Naive thymus-derived CD8-positive, alpha-beta T cell (primary cell): ENCODE measurements around the gene KANTR. TPM values are rescaled to one million over a fixed set of nuclear protein-coding genes. Genes with fewer than 3 reads are reported as not detected.

Experiments used
- ATAC-seq, 2 donors: fragments of 150-1000 bp; cut with Tn5 transposase in 1 of 2; sonication (Bioruptor Pico), chemical (Tn5 transposase) in 1 of 2; 1 replicate in 1 of 2; 2 replicates in 1 of 2; pipeline ENCODE4 v1.10.0; 2021; ENCODE audit warnings: mild to moderate bottlenecking in 2 of 2, moderate library complexity in 2 of 2
- POLR2A ChIA-PET: fragments of 350-600 bp; sonication (Branson Sonifier 250); formaldehyde crosslinking; loops from one replicate; lab custom pipeline; 2021; ENCODE audit warnings: antibody characterized with exemption; lab: Charles Lee
- DNase-seq, 10 donors: peaks; one replicate each; pipeline versions ENCODE4 v3.0.0 to v3.0.0-alpha.2; 2020 to 2022
- H3K27ac Mint-ChIP-seq, 10 donors: one replicate each; pipeline ENCODE4 v1.8.0; 2020 to 2022; ENCODE audit warnings: mild to moderate bottlenecking in 10 of 10, mixed read lengths in 10 of 10, moderate library complexity in 4 of 10, inconsistent platforms in 1 of 10
- H3K27me3 Mint-ChIP-seq, 5 donors: one replicate each; pipeline ENCODE4 v1.8.0; 2021 to 2022; ENCODE audit warnings: mixed read lengths in 5 of 5
- H3K36me3 Mint-ChIP-seq, 3 donors: one replicate each; pipeline ENCODE4 v1.8.0; 2020 to 2022; ENCODE audit warnings: mixed read lengths in 3 of 3, mild to moderate bottlenecking in 2 of 3, inconsistent platforms in 1 of 3
- H3K4me1 Mint-ChIP-seq, 4 donors: one replicate each; pipeline ENCODE4 v1.8.0; 2021 to 2022; ENCODE audit warnings: mixed read lengths in 4 of 4
- H3K4me3 Mint-ChIP-seq, 10 donors: one replicate each; pipeline ENCODE4 v1.8.0; 2020 to 2022; ENCODE audit warnings: mild to moderate bottlenecking in 10 of 10, mixed read lengths in 10 of 10, moderate library complexity in 6 of 10, inconsistent platforms in 1 of 10
- H3K9me3 Mint-ChIP-seq, 9 donors: one replicate each; pipeline ENCODE4 v1.8.0; 2020 to 2022; ENCODE audit warnings: mixed read lengths in 9 of 9, mild to moderate bottlenecking in 3 of 9, inconsistent platforms in 1 of 9, moderate library complexity in 1 of 9
- polyA plus RNA-seq, 3 donors: library from polyadenylated mRNA; unstranded; fragments of 300-500 nt; fragmentation: Illumina TruSeq; gene quantifications; one replicate each; pipeline ENCODE4 v1.2.3, GENCODE V29; 2021
- total RNA-seq, 8 experiments: library from RNA in 2 of 8; stranded (reverse) in 2 of 8; gene quantifications; one replicate each; pipeline ENCODE4 v1.2.3 and lab custom pipeline; 2021 to 2026

Gene KANTR
- total and polyA plus RNA-seq, 5 experiments from 2014 or later: 1.4 to 20.7 (median 4.9) TPM

DNA sequence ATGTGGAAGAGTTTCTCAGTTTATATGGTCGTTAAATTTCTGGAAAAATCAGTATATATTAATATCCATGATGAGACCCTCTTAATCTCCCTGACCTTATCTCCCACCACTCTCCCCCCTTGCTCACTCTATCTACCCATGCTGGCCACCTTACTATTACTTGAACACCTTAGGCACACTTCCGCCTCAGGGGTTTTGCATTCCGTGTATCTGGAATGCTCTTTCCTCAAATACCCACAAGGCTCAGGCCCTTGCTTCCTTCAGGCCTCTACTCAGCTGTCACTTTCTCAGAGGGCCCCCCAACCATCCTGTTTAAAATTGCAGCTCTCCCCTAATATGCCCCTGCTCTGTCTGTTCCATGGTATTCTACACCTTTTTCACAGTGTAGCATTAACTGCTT is 1.9 kb downstream of the KANTR start:
- ATAC-seq: no peak
- no peaks in the 10 kb centered on the region for H3K27me3 Mint-ChIP-seq
- peaks cover 10 to 19% (median 18%) of the 10 kb centered on the region in 4 donors for H3K4me1 Mint-ChIP-seq
- H3K27ac Mint-ChIP-seq: peak overlapping the region in 2 of 10 donors; percentile 31 to 40
- no peak for DNase-seq
- H3K4me3 Mint-ChIP-seq: peak overlapping the region in 5 of 10 donors; percentile 11 to 53 (median 23)
- no peaks in the 10 kb centered on the region for H3K9me3 Mint-ChIP-seq
- H3K36me3 Mint-ChIP-seq: peaks cover 0 to 11% (median 0%) of the 10 kb centered on the region in 3 donors
- POLR2A ChIA-PET: interaction anchor here (1.0 kb wide), 1 partner anchor 14 kb away, joined by 4 read pairs; the partner anchor contains the start of gene TSPYL2

DNA sequence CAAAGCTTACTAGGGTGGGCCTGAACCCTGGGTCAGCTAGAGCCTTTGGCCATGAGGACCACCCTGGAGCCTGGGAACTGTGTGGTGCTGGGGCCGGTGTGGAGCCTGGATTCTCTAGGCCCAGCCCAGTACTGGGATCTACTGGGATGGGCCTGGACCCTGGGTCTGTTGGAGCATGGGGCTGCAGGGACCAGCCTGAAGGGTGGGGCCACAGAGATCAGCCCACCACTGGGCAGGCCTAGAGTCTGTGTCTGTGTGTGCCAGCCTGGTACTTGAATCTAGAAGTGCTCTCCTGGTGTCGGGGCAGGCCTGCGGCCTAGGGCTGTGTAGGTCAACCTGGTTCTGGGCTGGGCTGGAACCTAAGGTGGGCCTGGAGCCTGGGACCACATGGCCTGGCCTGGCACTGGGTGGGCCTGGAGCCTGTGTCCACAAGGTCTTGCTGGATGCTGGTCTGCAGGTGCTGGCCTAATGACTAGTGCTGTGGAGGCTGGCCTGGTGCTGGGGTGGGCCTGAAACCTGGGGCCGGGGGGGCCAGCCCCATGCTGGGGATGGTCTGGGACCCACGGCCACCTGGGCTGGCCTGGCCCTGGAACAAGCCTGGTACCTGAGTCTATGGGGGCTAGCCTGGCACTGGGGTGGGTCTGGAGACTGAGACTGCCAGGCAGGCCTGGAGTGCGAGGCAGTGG is 21.1 kb downstream of the KANTR start:
- no peaks in the 10 kb centered on the region for H3K27me3 Mint-ChIP-seq
- peaks cover 0 to 36% (median 5%) of the 10 kb centered on the region in 3 donors for H3K36me3 Mint-ChIP-seq
- POLR2A ChIA-PET: no interaction called here
- ATAC-seq: no peak
- H3K4me3 Mint-ChIP-seq: no peak overlapping the region
- no peak overlapping the region for H3K27ac Mint-ChIP-seq
- DNase-seq: no peak
- H3K4me1 Mint-ChIP-seq: peaks cover 3 to 7% (median 6%) of the 10 kb centered on the region in 4 donors
- no peaks in the 10 kb centered on the region for H3K9me3 Mint-ChIP-seq

DNA sequence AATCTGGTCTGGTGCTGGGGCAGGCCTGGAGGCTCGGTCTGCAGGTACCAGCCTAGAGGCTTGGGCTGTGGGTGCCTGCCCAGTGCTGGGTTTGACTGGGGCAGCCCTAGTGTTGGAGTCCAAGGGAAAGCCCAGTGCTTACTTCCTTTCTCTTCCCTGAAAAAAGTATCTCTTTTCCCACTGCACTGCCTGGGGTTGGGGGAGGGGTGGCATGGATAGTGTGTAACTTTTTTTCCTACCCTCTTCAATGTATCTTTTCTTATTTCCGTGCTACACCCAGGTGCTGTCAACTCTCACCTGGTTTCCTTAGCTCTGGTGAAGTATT is 21.6 kb downstream of the KANTR start:
- H3K27me3 Mint-ChIP-seq: no peaks in the 10 kb centered on the region
- H3K27ac Mint-ChIP-seq: no peak overlapping the region
- H3K9me3 Mint-ChIP-seq: no peaks in the 10 kb centered on the region
- DNase-seq (no peak), ATAC-seq (no peak)
- H3K4me3 Mint-ChIP-seq: no peak overlapping the region
- POLR2A ChIA-PET: no interaction called here
- peaks cover 3 to 7% (median 6%) of the 10 kb centered on the region in 4 donors for H3K4me1 Mint-ChIP-seq
- peaks cover 0 to 31% (median 3%) of the 10 kb centered on the region in 3 donors for H3K36me3 Mint-ChIP-seq

DNA sequence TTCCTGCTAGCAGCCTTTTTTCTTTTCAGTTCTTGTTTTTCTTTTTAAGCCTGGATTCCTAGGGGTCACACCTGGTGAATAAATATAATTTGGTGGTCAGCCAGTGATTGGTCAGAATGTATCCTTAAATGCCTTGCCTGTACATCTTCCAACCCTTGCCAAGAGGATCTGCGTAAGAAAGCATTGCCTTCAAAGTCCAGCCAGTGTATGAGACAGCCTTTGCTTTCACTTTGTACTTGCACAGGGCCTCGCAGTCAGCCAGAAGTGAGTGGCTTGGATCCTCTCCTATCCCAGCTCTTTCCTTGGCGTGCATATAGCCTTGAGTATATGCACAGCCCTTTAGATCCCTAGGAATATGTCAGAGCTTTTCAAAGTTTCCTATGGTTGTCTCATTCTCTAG is 22.2 kb downstream of the KANTR start:
- Mint-ChIP-seq H3K4me1 (peaks cover 3 to 7% (median 6%) of the 10 kb centered on the region in 4 donors), H3K27ac (peak overlapping the region in 2 of 10 donors; percentile 20 to 39), H3K9me3 (no peaks in the 10 kb centered on the region), H3K27me3 (no peaks in the 10 kb centered on the region), H3K4me3 (no peak overlapping the region), H3K36me3 (peaks cover 0 to 30% (median 3%) of the 10 kb centered on the region in 3 donors)
- ATAC-seq (no peak), DNase-seq (no peak)
- POLR2A ChIA-PET: no interaction called here

DNA sequence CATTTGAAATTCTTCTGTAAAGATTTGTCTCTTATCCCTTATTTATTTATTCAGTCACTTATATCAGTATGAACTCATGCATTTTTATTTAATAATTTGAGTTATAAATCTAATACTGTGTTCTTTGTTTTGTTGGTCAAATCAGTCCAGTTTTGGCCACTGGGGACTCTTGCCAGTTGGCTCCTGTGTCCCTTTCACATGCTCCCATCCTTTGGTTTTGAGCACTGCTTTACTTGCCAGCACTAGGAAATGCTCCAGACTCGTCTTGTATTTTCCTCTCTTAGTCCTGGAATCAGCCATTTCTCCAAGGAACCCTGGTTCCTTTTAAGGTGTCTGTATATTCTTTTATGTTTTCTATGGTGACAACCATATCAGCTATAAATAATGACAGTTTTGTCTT is 28.1 kb downstream of the KANTR start:
- Mint-ChIP-seq H3K9me3 (peaks cover 0 to 3% (median 0%) of the 10 kb centered on the region in 9 donors), H3K27ac (no peak overlapping the region), H3K27me3 (no peaks in the 10 kb centered on the region), H3K4me1 (peaks cover 7 to 28% (median 19%) of the 10 kb centered on the region in 4 donors), H3K4me3 (no peak overlapping the region), H3K36me3 (peaks cover 5 to 24% (median 10%) of the 10 kb centered on the region in 3 donors)
- DNase-seq (no peak), ATAC-seq (no peak)
- POLR2A ChIA-PET: no interaction called here

DNA sequence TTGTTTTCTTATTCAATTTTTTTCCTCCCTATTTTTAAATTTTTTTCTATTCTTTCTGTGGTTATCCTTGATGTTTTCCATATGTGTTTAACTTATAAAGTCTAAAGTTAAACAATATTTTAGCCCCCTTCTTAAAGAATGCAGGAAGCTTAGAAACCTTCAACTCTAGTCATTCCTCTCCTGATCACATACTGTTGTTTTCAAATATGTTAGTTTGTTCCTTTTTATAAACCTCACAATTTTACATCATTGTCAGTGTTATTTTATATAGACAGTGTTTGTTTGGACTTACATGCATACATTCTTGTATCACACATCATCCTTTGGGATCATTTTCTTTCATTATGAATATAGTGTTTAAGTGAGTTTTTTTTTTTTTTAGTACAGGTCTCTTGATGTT is 31.6 kb downstream of the KANTR start:
- POLR2A ChIA-PET: no interaction called here
- Mint-ChIP-seq H3K4me3 (peak overlapping the region in 1 of 10 donors; percentile 14), H3K27ac (no peak overlapping the region), H3K36me3 (peaks cover 5 to 20% (median 11%) of the 10 kb centered on the region in 3 donors), H3K4me1 (peaks cover 7 to 33% (median 19%) of the 10 kb centered on the region in 4 donors), H3K27me3 (no peaks in the 10 kb centered on the region), H3K9me3 (peaks cover 0 to 4% (median 0%) of the 10 kb centered on the region in 9 donors)
- ATAC-seq: no peak
- no peak for DNase-seq

DNA sequence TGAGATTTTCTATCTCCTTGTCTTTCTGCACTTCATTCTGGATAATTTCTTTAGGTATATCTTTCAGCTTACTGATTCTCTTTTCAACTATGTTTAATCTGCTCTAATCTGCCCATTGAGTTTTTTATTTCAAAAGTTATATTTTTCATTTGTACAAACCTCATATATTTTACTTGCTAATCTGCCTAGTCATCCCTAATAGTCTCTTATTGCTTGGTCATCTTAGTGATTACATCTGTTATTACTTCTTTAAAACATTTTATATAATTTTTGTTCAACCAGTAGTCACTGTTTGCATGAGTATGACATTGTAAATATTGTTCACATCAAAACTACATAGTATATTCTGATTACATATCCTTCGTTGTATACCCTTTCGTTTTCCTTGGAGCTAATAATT is 32.4 kb downstream of the KANTR start:
- peaks cover 5 to 28% (median 11%) of the 10 kb centered on the region in 3 donors for H3K36me3 Mint-ChIP-seq

DNA sequence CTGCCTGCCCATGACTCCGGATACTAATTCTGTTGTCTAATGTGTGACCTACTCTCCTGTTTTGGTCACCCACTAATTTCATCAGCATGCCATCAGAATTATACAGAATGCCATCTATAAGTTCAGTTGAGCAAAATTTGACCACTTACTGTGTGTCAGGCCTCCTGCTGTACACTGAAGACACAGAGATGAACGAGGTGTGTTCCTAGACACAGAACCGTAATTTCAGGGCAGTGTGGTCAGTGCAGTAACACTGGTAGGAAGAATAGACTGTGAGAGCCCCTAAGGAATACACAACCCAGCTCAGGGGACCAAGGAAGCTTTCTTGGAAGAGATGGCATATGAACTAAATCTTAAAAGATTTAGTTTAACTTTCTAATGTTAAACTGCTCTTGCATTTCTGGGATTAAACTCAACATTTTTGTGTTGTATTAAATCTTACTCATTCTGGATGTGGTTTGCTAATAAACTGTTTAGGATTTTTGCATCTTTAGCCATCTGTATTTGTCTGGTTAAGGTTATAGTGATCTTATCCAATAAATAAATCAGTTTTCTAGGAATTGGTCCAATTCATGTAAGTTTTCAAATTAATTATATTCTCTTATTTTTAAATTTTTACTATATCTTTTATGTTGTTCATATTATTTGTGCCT is 34.3 kb downstream of the KANTR start:
- no peak for DNase-seq
- no peaks in the 10 kb centered on the region for H3K27me3 Mint-ChIP-seq
- H3K4me3 Mint-ChIP-seq: no peak overlapping the region
- POLR2A ChIA-PET: no interaction called here
- H3K9me3 Mint-ChIP-seq: peaks cover 0 to 4% (median 0%) of the 10 kb centered on the region in 9 donors
- ATAC-seq: no peak
- H3K4me1 Mint-ChIP-seq: peaks cover 7 to 28% (median 15%) of the 10 kb centered on the region in 4 donors
- peaks cover 5 to 43% (median 15%) of the 10 kb centered on the region in 3 donors for H3K36me3 Mint-ChIP-seq
- H3K27ac Mint-ChIP-seq: peak overlapping the region in 1 of 10 donors; percentile 34

More for the DNA sequence above, 32.4 kb downstream of the KANTR start:
- DNase-seq (no peak), ATAC-seq (no peak)
- H3K4me1 Mint-ChIP-seq: peaks cover 7 to 33% (median 19%) of the 10 kb centered on the region in 4 donors
- H3K27me3 Mint-ChIP-seq: no peaks in the 10 kb centered on the region
- no peak overlapping the region for H3K4me3 Mint-ChIP-seq
- no peak overlapping the region for H3K27ac Mint-ChIP-seq
- POLR2A ChIA-PET: no interaction called here
- H3K9me3 Mint-ChIP-seq: peaks cover 0 to 4% (median 0%) of the 10 kb centered on the region in 9 donors

DNA sequence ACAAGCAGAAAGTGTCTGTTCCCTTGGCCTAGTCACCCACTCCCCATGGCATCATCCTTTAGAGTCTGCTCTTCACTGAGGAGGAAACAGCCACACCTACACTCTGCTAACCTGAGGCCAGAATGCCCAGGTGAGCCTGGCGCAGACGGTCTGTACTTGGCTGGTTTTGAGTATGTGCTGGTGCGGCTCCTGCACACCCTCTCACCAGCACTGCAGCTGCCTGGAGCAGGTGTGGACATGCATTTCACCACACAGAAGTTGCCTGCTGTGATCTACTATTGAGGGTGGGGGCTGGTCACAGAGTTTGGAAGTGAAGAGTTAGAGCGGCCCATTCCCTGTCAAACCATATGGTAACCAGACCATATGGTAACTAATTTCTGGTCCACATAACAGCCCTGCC is 39.5 kb downstream of the KANTR start:
- Mint-ChIP-seq H3K27me3 (no peaks in the 10 kb centered on the region), H3K9me3 (no peaks in the 10 kb centered on the region), H3K27ac (no peak overlapping the region)

DNA sequence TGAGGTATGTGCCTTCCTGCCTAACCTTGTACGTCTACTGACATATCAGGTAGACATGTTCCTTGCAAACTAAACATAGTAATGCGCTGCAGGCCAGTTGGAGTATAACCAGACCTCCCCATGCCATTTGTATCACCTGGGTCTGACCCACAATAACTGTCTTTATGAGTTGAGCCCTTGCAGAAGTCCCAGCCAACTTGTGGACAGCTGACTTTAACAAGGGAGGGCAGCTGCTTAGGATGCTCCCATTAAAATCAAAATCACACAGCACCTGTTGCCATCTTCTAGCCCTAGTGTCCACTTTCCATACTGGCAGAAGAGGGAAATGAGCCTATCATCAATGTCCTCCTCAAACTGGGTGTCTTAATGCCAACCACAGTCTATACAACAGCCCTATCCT is 41.6 kb downstream of the KANTR start:
- Mint-ChIP-seq H3K36me3 (peaks cover 4 to 45% (median 9%) of the 10 kb centered on the region in 3 donors), H3K27ac (no peak overlapping the region)

More for the DNA sequence above, 39.5 kb downstream of the KANTR start:
- DNase-seq (no peak), ATAC-seq (no peak)
- peaks cover 4 to 47% (median 4%) of the 10 kb centered on the region in 3 donors for H3K36me3 Mint-ChIP-seq
- H3K4me3 Mint-ChIP-seq: no peak overlapping the region
- POLR2A ChIA-PET: no interaction called here
- no peaks in the 10 kb centered on the region for H3K4me1 Mint-ChIP-seq

DNA sequence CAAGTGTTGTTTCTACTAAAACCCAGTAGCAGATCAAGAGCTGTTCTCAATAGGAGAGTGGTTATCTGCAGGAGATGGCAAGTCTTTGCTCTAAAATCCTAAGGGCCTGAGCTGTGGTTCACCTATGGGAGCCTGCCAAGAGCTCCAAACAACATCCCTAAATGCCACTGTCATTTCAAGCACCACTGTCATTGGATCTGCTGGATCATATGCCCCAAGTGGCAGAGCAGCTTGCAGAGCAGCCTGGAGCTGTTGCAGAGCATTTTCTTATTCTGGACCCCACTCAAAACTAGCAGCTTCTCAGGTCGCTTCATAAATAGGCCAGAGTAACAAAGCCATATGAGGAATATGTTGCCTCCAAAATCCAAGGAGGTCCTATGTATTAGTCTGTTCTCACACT is 59.6 kb downstream of the KANTR start:
- POLR2A ChIA-PET: no interaction called here
- H3K36me3 Mint-ChIP-seq: peaks cover 0 to 31% (median 0%) of the 10 kb centered on the region in 3 donors
- DNase-seq: no peak
- ATAC-seq: no peak
- H3K4me1 Mint-ChIP-seq: peaks cover 0 to 5% (median 0%) of the 10 kb centered on the region in 4 donors
- no peak overlapping the region for H3K4me3 Mint-ChIP-seq
- peaks cover 0 to 13% (median 0%) of the 10 kb centered on the region in 9 donors for H3K9me3 Mint-ChIP-seq
- H3K27ac Mint-ChIP-seq: no peak overlapping the region
- no peaks in the 10 kb centered on the region for H3K27me3 Mint-ChIP-seq

More for the DNA sequence above, 41.6 kb downstream of the KANTR start:
- Mint-ChIP-seq H3K4me3 (no peak overlapping the region), H3K4me1 (no peaks in the 10 kb centered on the region), H3K27me3 (no peaks in the 10 kb centered on the region), H3K9me3 (no peaks in the 10 kb centered on the region)
- POLR2A ChIA-PET: no interaction called here
- ATAC-seq: no peak
- no peak for DNase-seq

DNA sequence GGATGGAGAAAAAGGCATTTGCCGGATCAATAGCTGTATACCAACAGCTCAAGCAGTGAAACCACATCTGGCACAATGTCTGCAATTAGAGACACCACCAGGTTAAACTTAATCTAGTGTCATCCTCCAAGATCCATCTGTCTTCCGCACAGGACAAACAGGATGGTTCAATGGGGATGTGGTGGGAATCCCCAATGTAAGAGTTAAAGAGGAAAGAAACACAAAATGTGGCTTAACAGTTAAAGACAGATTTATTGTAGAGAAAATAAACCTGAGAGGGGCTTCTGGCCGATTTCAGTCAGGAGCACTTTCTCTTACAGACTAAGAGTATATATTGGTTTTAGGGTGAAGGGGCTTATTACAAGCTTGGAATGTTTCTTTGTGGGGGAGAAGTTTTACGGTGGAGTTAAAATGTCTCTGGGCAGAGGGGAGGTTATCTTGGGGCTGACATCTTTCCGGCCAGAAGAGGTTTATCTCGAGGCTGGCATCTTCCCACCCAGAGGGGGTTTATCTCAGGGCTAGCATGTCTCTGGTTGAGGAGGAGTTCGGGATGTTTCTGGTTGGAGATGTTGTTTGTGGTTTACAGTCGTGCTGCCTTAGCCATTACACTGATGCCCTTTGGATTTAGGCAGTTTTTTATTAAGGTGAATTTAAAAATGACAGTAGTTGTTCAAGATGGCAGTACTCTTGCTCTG is 61.7 kb downstream of the KANTR start:
- H3K27ac Mint-ChIP-seq: no peak overlapping the region
- POLR2A ChIA-PET: no interaction called here
- H3K36me3 Mint-ChIP-seq: peaks cover 0 to 42% (median 3%) of the 10 kb centered on the region in 3 donors
- peaks cover 0 to 9% (median 4%) of the 10 kb centered on the region in 4 donors for H3K4me1 Mint-ChIP-seq
- no peaks in the 10 kb centered on the region for H3K27me3 Mint-ChIP-seq
- H3K9me3 Mint-ChIP-seq: peaks cover 0 to 12% (median 0%) of the 10 kb centered on the region in 9 donors
- ATAC-seq (no peak), DNase-seq (no peak)
- H3K4me3 Mint-ChIP-seq: no peak overlapping the region
